Adipose tissue (tissue), 3 donors: ENCODE measurements around the gene CX3CL1. TPM values are rescaled to one million over a fixed set of nuclear protein-coding genes. Genes with fewer than 3 reads are reported as not detected.

Source experiments
- H3K27ac ChIP-seq: one replicate; pipeline ENCODE4 v1.5.1; 2013; ENCODE audit warnings: low read depth, low read length
- WGBS, 3 donors: extraction: QIAGEN DNeasy Blood & Tissue Kit; methylation state at CpG; one replicate each; pipeline ENCODE4 v1.1.7; 2013; 5-methylcytosine and 5-hydroxymethylcytosine counted together
- polyA plus RNA-seq, 3 donors: library from polyadenylated mRNA; stranded (reverse); fragments of 200-250 nt; gene quantifications; one replicate each; pipeline ENCODE4 v1.2.3, GENCODE V29; 2013
- donor health status: healthy with polysubstance abuse.
- donor health status: Bipolar disorder and iron deficiency.
- donor health status: healthy.

Gene CX3CL1
- polyA plus RNA-seq, 3 donors: 8.9 to 30.1 (median 24.7) TPM

DNA sequence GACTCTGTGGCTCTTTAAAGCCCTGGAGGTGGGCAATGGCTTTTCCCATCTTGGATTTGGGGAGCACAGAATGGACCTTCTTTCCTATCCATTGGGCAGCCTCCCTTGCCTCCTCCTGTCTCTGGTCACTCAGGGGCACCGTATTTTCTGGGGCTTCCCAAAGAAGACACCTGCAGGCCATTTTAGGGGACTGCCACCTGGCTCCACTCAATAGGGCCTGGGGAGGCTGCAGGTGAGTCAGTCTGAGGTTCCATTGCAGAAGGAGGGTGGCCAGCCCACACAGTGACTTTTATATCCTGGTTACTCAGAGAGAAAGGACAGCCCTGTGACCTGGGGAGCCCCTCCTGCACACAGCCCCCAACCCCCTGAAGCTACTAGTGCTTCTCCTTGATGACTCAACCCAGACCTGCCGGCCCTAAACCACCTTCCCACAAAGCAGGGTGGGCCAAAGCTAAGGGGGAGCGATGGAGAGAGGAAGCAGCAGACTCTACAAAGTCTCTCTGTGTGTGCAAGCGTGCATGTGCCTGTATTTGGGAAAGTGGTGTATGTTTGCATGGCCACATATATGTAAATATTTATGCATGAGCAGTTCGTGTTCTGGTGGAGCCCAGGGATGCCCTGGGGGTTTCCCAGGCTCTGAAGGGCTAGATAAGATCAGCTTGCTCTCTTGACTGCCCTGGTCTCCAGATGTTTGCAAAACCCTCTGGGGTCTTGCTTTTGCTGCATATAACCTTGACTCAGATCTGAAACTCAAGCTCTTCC lies 5.0 kb downstream of the CX3CL1 start:
- no peak overlapping the region for H3K27ac ChIP-seq
- 45 to 60% (median 47%) methylated on average over 5 of the region's 5 CpGs for WGBS, 3 donors

GRCh38 chr16:57379579-57379978 lies 7.3 kb downstream of the CX3CL1 start:
- no peak overlapping the region for H3K27ac ChIP-seq
- WGBS, 3 donors: 74 to 80% (median 77%) methylated on average over 10 of the region's 10 CpGs

- H3K27ac ChIP-seq: no peak overlapping the region
- WGBS, 3 donors: 41 to 70% (median 42%) methylated on average over 8 of the region's 8 CpGs
Observed at GRCh38 chr16:57380671-57381462, 8.6 kb downstream of the CX3CL1 start.

DNA sequence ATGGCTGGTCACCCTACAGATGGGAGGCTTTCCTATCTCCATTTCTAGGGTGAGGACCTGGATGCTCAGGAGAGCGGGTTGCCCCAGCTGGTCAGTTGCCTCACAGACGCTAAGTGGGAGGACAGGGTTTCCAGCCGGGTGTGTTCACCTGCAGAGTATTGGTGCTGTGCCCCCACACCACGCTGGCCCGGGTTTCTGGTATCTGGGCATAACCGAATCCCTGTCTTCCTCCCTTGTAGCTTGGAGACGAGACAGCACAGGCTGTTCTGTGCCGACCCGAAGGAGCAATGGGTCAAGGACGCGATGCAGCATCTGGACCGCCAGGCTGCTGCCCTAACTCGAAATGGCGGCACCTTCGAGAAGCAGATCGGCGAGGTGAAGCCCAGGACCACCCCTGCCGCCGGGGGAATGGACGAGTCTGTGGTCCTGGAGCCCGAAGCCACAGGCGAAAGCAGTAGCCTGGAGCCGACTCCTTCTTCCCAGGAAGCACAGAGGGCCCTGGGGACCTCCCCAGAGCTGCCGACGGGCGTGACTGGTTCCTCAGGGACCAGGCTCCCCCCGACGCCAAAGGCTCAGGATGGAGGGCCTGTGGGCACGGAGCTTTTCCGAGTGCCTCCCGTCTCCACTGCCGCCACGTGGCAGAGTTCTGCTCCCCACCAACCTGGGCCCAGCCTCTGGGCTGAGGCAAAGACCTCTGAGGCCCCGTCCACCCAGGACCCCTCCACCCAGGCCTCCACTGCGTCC lies 9.7 kb downstream of the CX3CL1 start:
- H3K27ac ChIP-seq: no peak overlapping the region
- WGBS, 3 donors: 91 to 94% (median 91%) methylated on average over 35 of the region's 35 CpGs

- H3K27ac ChIP-seq: no peak overlapping the region
- 92 to 95% (median 95%) methylated on average over 16 of the region's 16 CpGs for WGBS, 3 donors
Observed at GRCh38 chr16:57382535-57383275, 10.4 kb downstream of the CX3CL1 start.

GRCh38 chr16:57383276-57384247 lies 11.3 kb downstream of the CX3CL1 start:
- no peak overlapping the region for H3K27ac ChIP-seq
- WGBS, 3 donors: 71 to 82% (median 75%) methylated on average over 8 of the region's 8 CpGs

DNA sequence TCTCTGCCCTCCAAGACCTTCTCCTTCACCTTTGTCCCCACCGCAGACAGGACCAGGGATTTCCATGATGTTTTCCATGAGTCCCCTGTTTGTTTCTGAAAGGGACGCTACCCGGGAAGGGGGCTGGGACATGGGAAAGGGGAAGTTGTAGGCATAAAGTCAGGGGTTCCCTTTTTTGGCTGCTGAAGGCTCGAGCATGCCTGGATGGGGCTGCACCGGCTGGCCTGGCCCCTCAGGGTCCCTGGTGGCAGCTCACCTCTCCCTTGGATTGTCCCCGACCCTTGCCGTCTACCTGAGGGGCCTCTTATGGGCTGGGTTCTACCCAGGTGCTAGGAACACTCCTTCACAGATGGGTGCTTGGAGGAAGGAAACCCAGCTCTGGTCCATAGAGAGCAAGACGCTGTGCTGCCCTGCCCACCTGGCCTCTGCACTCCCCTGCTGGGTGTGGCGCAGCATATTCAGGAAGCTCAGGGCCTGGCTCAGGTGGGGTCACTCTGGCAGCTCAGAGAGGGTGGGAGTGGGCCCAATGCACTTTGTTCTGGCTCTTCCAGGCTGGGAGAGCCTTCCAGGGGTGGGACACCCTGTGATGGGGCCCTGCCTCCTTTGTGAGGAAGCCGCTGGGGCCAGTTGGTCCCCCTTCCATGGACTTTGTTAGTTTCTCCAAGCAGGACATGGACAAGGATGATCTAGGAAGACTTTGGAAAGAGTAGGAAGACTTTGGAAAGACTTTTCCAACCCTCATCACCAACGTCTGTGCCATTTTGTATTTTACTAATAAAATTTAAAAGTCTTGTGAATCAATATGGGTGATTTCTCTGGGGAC lies 12.2 kb downstream of the CX3CL1 start:
- 40 to 63% (median 43%) methylated on average over 11 of the region's 11 CpGs for WGBS, 3 donors
- H3K27ac ChIP-seq: no peak overlapping the region

DNA sequence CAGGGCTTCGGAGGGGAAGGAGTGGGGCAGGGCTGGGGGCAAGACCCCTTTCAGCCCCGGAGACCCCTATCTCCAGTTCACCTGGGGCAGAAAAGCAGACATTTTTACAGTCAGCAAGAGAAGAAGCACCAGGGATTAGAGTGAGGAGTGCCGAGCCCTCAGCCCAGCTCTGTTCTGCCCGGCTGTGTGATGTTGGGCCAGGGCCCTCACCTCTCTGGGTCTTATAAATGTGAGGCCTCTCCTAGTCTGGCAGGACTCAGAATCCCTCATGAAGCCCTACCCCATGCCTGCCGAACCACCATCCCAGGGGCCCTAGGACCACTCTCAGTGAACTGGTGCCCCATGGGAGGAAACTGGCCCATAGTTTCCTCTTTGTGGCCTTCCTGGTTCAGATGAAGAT lies 12.8 kb downstream of the CX3CL1 start:
- H3K27ac ChIP-seq: no peak overlapping the region
- 80 to 94% (median 88%) methylated on average over 5 of the region's 5 CpGs for WGBS, 3 donors

- 70 to 75% (median 71%) methylated on average over 5 of the region's 5 CpGs for WGBS, 3 donors
- H3K27ac ChIP-seq: no peak overlapping the region
Observed at GRCh38 chr16:57386381-57386951, 14.2 kb downstream of the CX3CL1 start.

- WGBS, 3 donors: 79 to 95% (median 89%) methylated on average over 3 of the region's 3 CpGs
Observed at GRCh38 chr16:57387598-57388354, 15.5 kb downstream of the CX3CL1 start.

DNA sequence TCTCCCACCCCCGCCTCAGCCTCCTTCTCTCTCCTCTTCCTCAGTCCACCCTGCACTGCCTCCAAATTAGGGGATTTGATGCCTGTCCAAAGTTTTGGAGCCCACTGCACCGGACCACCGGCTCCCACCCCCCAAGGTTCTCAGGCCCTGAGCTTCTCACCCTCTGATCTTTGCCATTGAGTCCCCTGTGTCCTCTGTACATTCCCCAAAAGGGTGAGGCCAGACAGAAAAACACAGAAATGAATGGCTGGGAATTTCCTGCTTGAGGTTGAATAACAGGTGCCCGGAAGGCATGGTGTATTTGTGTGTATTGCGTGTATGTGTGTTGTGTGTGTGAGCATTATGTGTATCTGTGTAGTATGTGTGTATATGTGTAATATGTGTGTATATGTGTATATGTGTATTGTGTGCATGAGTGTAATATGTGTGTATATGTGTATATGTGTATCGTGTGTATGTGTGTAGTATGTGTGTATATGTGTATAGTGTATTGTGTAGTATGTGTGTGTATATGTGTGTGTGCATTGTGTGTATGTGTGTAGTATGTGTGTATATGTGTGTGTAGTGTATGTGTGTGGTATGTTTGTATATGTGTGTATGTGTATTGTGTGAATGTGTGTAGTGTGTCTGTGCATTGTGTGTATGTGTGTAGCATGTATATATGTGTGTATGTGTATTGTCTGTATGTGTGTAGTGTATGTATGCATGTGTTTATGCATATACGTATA lies 16.2 kb downstream of the CX3CL1 start:
- WGBS, 3 donors: 60 to 77% (median 63%) methylated on average over 7 of the region's 7 CpGs
- H3K27ac ChIP-seq: no peak overlapping the region

More at GRCh38 chr16:57387598-57388354, 15.5 kb downstream of the CX3CL1 start:
- H3K27ac ChIP-seq: no peak overlapping the region

DNA sequence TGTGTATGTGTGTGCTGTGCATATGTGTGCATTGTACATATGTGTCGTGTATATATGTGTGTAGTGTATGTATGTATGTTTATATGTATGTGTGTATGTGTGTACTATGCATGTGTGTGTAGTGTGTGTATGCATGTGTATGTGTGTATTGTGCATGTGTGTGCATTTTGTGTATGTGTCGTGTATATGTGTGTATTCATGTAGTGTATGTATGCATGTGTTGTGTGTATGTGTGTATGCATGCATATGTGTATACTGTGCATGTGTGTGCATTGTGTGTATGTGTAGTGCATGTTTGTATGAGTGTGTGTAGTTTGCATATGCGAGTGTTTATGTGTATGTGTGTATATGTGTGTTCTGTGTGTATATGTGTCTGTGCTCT lies 16.8 kb downstream of the CX3CL1 start:
- H3K27ac ChIP-seq: no peak overlapping the region
- WGBS, 3 donors: 87 to 93% (median 93%) methylated on average over 3 of the region's 3 CpGs

DNA sequence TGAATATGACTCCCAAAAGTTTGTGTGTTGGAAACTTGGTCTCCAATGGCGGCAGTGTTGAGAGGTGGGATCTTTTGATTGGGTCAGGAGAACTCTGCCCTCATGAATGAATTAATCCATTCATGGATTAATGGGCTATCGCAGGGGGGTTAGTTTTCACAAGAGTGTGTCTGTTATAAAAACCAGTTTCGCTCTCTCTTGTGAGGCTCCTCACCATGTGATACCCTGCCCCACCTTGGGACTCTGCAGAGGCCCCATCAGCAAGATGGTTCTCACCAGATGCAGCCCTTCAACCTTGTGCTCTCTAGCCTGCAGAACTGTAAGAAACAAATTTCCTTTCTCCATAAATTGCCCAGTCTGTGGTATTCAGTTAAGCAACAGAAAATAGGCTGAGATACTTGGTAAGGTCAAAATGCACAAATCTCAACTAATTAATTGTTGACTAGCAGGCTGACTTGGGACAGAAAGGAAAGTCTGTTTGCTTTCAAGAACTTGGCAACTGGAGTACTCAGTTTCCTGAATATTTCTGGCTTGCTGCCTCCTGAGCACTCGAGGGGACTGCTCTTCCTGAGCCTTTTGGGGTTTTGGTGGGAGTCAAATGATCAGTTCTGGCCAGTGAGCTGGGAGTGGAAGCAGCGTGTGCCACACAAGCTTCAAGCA lies 18.5 kb downstream of the CX3CL1 start:
- no peak overlapping the region for H3K27ac ChIP-seq
- 53 to 66% (median 58%) methylated on average over 5 of the region's 5 CpGs for WGBS, 3 donors

GRCh38 chr16:57391300-57391699 lies 19.0 kb downstream of the CX3CL1 start:
- no peak overlapping the region for H3K27ac ChIP-seq
- 61 to 83% (median 67%) methylated on average over 4 of the region's 4 CpGs for WGBS, 3 donors
